Activated CD4-positive, alpha-beta T cell treated with anti-CD3 and anti-CD28 coated beads for 48 hours (primary cell): ENCODE results near the gene HUNK.

Source experiments
- DNase-seq: peaks from one replicate; pipeline ENCODE4 v3.0.0-alpha.2; 2020

Gene HUNK

DNA sequence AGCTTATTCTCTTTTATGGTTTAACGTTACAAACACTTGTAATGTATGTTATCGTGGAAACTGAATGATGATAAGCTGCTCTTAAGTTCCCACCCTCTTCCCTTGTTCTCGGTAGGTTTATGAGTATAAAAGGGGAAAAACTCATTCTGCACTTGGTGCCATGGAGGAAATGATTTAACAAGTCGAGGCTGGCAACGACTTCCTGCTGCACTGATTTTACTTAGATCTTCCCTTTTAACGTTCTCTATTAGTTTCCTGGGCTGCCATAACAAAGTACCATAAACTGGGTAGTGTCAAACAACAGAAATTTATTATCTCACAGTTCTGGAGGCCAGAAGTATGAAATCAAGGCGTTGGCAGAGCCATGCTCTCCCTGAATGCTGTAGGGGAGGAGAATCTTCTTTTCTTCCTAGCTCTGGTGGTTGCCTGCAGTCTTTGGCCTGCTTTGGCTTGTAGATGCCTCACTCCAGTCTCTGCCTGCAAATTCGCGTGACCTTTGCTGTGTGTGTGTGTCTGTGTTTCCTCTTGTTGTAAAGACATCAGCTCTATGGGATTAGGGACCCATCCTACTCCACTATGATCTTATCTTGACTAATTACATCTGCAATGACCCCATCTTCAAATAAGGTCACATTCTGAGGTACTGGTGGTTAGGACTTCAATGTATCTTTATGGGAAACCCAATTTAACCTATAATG lies 26.3 kb downstream of the HUNK start:
- no peak for DNase-seq

DNA sequence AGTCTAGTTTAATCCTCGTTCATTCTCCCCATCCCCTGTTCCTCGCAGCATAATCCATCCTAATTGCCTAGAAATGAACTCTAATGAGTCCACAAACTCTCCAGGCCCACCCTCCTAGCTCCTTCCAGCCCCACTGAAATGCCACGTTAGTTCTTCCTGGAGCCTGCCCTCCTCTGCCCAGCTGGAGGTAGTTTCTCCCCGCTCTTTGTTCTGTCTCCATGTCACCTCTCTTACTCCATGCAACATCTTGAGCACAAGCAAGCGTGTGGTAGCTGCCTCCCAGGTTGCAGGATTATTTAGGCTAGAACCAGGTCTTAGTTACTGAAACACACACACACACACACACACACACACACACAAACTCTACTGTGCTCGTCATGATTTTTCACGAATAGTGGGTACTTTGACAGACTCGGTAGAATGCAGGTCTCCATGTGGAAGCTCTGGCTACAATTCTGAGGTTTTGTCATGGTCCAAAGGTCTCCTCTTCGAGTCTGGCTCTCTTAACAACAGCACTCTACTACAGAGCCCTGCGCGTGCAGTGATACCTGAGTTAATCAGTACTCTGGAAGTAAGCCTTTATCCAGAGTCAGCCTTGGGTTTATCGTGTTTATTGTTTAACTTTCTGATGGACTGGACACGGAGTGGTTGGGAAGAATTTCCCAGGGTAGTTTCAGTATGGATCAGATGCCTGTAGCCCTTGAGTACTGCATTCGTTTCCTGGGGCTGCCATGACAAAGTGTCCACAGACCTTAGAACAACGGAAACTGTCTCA lies 27.5 kb downstream of the HUNK start:
- DNase-seq, result no peak

DNA sequence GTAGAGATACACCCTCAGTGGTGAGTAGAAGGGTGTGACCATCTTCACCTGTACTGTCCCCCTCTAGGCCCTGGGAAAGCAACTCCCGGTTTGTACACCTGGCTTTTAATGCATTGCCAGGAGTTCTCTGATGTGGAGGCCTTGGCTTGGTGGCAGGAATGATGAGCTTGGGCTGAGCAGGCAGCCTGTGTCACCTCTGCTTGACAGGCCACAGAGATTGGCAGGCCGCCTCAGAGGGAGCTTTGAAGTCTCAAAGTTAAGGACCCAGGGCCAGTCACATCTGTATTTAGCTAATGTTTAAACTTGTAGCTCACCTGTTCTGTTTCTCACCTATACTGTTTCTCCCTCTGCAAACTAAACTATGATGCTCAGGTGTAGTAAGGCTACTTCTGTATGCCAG lies 28.5 kb downstream of the HUNK start:
- DNase-seq, result no peak

DNA sequence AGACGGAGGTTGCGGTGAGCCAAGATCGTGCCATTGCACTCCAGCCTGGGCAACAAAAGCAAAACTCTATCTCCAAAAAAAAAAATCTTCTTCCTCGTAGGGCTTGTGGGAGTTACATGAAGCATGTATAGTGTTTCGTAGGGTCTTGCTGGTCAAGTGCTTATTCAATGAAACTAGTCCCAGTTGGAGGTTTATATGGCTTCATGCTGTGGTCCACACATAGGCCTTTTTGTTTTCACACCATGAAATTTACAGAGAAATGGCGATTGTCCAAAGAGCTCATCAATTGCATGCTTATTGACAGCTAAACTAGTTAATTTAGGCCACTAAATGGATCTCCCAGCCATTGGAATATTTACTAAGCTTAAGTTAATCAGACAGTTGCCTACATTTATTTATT lies 29.6 kb downstream of the HUNK start:
- no peak for DNase-seq

DNA sequence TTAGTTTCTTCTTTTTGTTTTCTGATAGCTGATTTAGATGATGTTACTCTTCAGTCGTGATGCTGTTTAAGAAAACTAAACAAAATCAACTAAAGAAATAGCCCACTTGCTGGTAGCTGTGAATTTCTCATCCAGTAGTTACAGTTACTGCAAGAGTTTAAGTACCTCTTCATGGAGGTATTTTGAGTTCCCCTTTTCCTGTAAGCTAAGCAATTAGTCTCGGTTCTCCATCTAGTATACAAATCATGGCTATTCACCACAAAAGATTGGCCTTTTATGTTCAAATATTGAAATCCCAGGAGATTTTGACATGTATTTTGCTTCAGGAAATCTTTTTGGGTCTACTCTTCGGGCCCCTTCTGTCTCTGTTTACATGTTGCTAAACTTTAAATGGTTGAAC lies 31.1 kb downstream of the HUNK start:
- DNase-seq, result no peak

DNA sequence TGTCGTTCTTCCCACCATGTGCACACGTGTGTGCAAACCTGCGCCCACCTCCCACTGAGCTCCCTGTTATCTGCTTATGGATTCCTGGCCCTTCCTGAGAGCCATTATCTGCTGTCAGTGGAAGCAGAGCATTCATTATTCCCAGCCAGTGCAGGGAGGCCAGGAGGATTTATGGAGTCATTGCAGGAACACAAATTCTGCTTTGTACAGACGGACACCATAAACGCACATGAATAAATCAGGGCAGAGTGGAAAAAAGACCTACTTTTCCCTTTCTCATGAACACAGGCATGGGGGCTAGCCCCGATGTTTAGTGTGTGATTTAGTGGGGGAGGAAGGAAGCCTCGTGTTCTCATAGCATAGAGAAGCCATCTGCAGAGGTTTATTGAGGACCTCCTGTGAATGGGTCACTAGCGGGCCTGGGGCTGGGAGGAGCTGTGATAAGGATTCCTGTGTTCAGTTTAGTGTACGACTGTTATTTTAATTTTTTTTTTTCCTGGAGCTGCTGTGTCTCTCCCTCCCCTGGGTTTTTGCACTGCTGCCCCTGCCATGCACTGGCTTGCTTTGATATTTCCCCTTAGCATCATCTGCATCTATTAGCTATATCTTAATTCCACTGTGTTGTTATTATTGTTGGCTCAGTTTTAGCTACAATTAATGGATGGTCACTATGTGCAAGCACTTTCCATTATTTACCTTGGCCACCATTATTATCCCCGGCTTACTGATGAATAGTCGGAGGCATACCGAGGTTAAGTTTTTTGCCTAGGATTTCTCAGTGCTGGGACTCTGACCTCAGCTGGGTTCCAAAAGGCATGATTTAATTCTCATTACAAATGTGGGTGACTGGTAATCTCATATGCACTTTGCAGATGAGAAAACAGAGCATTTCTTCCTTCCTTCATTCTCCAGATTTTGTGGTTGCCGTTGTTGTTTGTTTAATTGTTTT lies 33.0 kb downstream of the HUNK start:
- no peak for DNase-seq

DNA sequence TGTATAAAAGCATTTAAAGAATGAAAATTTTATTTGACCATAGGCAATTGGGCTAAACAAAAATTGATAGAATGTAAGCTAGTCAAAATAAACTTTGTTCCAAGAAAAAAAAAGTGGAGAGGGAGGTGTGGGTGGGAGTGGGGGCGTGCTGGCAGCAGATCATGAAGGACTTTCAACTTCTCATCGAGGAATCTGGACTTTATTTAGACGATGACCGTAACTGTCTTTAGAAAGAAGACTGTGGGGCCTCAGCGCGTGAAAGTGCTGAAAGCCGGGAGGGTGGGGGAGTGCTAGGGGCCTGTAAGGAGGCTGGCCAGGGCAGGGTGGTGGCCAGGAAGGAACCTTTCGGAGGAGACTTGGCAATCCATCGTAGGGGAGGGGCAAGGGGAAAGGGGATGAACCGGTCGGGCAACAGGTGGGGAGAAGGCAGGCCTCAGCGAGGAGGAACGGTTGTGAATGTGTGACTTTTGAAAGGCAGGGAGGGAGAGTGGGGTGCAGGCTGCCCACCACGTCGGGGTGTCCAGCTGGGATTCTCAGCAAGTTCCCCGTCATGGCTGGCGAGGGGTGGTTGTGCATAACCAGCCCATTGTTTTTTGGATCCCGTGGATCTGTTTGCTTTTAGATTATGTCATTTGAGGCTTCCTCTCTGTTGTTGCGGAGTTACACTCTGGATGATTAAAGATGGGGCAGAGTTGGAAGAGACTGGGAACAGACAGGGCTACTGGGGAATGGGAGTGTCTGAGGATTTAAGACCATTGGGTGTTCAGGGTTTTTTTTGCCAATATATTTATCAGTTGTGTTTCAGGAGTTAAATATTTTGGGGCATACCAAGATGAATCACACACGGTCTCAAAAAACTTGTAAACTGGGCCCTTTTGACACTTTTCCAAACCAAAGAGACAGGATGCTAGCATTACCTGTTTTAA lies 35.5 kb downstream of the HUNK start:
- no peak for DNase-seq

DNA sequence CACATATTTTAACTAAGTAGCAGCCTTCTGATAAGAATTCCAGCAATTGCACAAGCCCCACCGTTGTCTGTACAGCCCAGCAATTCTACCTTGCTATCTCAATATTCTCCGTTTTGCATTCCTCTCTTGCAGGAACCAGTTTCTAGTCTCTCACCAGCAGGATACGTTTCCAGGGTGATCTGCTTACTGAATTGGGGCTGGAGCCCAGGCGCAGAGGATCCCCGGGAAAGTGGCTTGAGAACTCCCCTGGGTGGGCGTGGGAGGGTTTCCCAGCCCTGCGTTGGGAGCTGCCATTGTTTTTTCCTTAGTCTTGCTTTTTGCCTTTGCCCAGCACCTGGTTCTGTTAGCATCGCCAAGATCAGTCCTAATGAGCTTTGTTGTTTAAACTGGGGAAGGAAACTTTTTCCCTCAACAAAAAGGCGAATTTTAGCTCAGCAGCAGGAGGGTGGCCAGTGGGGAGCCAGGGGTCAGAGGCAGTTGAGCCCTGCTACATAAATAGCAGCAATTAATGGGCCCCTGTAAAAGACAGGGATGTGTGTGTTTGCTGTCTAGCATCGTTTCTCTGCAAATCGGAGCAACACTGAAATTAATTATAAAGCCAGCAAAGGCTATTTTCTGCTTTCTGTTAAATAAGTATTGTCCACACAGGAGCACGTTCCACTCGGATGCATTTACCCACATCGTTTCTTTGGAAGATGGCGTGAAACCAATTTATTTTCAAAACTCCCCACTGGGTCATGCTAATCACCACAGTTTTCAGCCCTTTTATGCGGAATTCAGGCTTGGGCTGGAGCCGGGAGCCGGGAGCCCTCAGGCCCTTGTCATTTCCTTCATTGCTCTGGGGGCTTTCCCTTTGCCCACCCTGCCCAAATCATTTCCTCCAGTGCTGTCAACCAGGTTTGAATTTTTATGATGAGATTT lies 36.6 kb downstream of the HUNK start:
- DNase-seq, result no peak

DNA sequence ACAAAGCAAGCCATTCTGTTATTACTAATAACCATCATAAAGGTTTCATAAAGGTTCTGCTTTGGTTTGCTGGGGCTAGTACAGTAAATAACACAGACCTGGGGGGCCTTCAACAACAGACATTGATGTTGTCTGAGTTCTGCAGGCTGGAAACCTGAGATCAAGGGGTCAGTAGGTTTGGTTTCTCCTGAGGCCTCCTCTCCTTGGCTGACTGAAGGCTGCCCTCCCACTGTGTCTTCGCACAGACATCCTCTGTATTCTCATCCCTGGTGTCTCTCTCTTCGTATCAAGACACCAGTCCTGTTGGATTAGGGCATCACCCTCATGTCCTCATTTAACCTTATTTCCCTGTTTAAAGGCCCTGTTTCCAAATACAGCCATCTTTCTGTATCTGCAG lies 37.3 kb downstream of the HUNK start:
- no peak for DNase-seq

DNA sequence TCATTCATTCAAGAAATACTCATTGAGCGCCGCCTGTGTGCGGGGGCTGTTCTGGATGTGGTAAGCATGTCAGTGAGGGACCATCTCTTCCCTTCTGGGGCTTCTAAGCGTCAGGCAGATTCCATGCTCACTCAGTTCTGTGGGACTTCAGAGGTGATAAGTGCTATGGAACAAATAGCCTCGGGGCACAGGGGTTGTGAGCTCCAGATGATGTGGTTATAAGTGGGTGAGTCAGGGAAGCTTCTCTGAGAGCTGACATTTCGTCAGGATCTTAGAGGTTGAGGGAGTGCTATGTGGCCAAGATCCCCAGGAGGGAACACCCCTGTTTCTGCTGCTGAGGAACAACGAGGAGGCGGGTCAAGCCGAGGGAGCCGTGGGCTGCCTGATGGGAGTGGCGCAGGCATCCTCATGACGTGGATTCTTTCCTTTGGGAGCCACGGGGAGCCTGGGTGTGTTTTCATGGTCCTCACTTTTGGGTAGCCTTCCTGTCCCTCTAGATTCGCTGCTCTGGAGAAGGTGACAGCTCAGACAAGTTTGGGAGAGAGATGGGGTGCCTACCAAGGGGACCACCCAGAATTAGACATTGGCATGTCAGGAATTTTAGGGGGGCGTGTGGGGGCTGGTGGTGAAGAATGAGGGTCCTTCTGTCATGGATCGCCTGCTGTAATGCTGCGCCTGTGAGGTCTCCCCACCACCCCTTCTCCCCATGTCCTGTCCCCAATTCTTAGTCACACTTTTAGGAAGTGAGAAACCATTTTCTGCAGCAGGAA lies 38.5 kb downstream of the HUNK start:
- DNase-seq, result no peak

DNA sequence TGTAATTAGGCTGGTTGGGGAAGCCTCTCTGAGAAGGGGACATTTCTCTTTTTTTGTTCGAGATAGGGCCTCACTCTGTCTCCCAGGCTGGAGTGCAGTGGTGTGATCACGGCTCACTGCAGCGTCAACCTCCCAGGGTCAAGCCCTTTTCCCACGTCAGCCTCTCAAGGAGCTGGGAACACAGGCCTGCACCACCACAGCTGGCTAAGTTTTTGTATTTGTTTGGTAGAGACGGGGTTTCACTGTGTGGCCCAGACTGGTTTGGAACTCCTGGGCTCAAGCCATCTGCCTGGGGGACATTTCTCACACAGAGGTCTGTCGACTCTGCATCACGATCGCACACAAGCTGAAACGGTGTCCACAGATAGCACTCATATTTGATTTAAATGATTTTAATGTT lies 39.7 kb downstream of the HUNK start:
- DNase-seq, result no peak

DNA sequence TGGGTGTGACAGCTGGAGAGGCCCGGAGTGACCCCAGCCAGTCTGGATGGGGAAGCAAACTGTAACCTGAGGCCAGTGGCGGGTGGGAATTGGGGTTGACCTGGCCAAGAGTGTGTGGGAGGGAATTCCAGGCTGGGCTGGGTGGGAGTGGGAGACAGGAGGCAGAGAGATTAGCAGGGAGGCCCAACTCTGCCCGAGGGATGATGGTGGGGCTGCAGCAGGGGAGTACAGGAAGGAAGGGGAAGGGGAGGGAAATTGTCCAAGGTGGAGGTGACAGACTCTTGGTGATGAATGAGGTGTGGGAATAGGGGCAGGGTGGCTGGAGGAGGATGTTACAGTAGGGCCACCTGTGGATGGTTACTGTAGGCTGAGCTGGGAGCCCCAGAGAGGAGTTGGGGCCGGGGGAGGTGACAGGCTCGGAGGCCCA lies 40.4 kb downstream of the HUNK start:
- DNase-seq, result no peak

DNA sequence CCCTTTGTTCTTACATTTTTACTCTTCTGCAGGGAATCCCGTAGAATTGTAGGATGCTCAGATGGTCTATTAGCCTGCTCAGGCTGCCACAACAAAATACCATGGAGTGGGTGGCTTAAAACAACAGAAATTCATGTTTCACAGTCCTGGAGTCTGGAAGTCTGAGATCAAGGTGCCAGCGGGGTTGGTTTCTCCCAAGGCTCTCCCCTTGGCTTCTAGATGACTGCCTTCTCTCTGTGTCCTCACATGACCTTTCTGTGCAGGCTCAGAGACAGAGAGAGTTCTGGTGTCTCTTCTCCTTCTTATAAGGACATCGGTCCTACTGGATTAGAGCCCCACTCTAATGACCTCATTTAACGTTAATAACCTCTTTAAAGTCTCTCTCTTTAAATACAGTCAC lies 41.7 kb downstream of the HUNK start:
- no peak for DNase-seq

DNA sequence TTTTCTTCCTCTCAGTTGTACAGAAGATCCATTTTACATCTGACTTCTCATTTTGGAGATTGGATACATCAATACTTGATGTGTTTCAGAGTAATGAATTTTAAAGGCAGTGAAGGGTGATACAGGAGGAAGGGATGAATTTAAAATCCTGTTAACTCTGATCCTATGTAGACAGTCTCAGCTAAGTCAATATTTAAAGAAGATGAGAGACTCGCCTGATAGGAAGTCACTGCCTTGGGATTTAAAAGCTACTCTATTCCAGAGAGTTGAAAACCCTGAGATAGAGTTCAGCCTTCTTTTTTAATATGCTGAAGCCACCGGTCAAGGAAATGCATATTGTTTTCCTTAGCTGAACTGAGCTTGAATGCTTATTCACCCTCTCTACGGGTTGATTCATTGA lies 42.7 kb downstream of the HUNK start:
- no peak for DNase-seq

DNA sequence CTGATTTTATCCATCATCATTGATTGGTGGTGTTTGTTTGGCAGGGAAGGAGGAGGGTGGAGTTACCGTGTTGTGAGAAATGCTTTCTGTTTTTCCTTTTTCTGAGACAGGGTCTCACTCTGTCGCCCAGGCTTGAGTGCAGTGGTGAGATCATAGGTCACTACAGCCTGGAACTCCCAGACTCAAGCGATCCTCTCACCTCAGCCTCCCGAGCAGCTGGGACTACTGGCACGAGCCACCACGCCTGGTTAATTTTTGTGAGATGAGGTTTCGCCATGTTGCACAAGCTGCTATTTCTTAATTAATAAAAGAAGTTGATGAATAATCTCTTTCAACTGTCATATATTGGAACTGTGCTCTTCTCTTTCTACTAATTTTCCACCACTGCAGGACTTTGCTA lies 44.3 kb downstream of the HUNK start:
- DNase-seq, result no peak

DNA sequence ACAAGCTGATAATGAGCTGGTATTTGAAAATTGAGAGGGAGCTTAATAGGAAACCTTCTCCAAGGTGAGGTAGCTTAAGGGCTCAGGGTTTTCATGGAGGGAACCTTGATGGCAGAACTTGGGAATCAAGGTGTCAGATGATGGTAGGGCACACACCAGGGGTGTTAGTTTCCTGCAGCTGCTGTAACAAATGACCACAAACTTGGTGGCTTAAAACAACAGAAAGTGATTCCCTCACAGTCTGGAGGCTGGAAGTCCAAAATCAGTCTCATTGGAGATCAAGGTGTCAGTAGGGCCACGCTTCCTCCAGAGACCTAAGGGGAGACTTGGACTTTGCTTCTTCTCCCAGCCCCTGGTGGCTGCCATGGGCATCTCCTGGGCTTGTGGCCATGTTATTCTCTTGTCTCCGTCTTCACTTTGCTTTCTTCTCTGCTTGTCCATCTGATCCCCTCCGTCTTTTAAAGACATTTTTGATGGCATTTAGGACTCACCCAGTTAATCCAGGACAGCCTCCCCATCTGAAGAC lies 45.5 kb downstream of the HUNK start:
- DNase-seq, result no peak

DNA sequence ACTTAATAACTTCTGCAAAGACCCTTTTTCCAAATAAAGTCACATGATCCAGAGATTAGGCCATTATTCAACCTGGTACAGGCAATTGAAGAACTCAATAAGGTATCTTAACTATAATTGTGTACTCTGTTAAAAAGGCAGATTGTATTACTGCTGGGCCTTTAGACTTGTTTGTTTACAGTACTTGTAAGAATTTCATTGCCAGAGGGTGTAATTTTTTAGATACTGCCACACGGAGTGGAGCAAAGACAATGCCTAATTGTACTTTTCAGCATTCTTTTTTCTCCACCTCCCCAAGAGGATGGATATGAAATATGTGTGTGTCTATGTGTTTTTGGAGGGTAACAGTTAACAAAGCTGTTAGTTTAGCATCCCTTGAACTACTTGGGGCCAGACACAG lies 47.5 kb downstream of the HUNK start:
- DNase-seq, result no peak

DNA sequence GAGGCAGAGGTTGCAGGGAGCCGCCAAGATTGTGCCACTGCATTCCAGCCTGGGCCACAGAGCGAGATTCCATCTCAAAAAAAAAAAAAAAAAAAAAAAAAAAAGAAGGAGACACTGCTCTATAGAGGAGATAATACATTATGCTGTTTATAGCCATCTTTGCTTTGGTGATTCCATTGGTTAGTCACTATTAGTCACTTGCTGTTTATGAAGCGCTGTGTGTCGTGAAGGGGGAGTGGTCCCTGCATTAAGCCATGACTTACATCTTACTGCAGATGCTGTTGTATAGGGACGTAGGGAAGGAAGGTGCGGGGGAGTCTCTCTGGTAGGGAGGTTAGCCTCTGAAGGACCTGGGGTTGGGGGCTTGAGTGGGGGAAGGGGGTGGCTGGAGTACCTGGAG lies 48.3 kb downstream of the HUNK start:
- DNase-seq, result no peak

DNA sequence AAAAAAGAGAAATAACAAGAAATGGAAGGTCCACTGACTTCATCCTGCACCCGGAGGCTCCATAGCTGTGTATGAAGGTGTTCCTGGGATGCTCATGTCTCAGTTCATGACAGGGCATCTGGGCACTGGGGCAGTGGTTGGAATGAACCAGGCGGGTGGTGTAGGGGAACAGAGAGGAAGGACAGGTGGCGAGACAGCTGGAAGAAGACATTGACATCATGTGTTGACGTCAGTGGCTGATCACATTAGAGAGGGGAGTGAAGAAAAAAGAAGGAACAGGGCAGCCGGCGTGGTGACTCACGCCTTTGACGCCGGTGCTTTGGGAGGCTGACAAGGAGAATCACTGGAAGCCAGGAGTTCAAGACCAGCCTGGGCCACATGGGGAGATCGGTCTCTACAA lies 50.1 kb downstream of the HUNK start:
- DNase-seq, result no peak

DNA sequence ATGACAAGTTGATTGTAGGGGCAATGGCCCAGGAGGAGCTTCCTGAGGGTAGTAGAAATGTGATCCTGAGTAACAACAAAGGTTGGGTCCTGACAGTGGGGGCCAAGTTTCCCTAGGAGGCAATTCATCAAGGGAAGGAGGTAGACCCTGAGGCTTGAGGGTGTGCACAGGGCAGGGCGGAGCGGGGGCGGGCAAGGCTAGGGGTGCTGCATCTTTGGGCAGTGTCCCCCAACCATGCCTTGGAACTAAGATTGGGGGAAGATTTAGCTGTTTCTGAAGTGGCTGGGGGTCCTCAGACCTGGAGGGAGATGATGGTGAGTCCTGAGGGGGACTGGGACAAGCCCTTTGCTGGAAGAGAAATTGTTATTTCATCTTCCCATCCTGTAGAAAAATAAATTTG lies 50.9 kb downstream of the HUNK start:
- DNase-seq, result no peak
